ENCODE results near the gene ZNF277. TPM values are rescaled to one million over a fixed set of nuclear protein-coding genes. Genes with fewer than 3 reads are reported as not detected.

ZNF277 gene
- total RNA-seq, 1 experiment from 2014 or later, result 21.3 TPM

GRCh38 chr7:112267944-112268691, 61.6 kb downstream of the ZNF277 start:
- intact Hi-C loops (cut with micrococcal nuclease), result no loop called here
- ATAC-seq, result no peak
- Histone ChIP-seq H3K9me2 (ENCODE audit: insufficient read depth) (no peaks in the 10 kb centered on the region), H3K36me3 (ENCODE audit: control insufficient read depth in 1 of 2, insufficient read depth in 2 of 2, low read length in 2 of 2) (no peaks in the 10 kb centered on the region), H3K4me1 (ENCODE audit: control insufficient read depth in 1 of 2, insufficient read depth in 2 of 2, low read length in 2 of 2) (no peaks in the 10 kb centered on the region), H3K9ac (ENCODE audit: low read length) (no peak overlapping the region), H3K79me2 (ENCODE audit: insufficient read depth, low read length) (no peaks in the 10 kb centered on the region), H3K9me3 (ENCODE audit: control insufficient read depth in 1 of 2, insufficient read depth in 1 of 2, low read depth in 1 of 2, low read length in 2 of 2) (no peaks in the 10 kb centered on the region), H3K4me2 (ENCODE audit: low read length) (no peak overlapping the region), H3K4me3 (replicated peaks in 1 of 2; ENCODE audit: low read depth in 1 of 2, low read length in 2 of 2) (no peak overlapping the region), H3K27me3 (ENCODE audit: insufficient read depth, low read length) (no peaks in the 10 kb centered on the region), H2AFZ (ENCODE audit: low read depth, low read length, poor library complexity, severe bottlenecking) (no peak overlapping the region), H4K20me1 (ENCODE audit: insufficient read depth) (no peaks in the 10 kb centered on the region), H3K27ac (ENCODE audit: low read depth, low read length) (no peak overlapping the region)
- ChIA-PET POLR2A (no interaction called here), CTCF (no interaction called here), RAD21 (ENCODE audit: low non-redundant PET in 1 of 2, low total read pairs in 2 of 2, uncharacterized antibody in 2 of 2, unreplicated experiment in 2 of 2) (no interaction called here)
- no TSS peak for BruUV-seq (replicated peaks)
- no peak for DNase-seq (ENCODE audit: low read depth, low spot score)
- TF ChIP-seq SIN3A (IDR thresholded peaks at IDR 0.05; ENCODE audit: low read depth) (no peak), ATF3 (IDR thresholded peaks at IDR 0.05) (no peak), SRF (IDR thresholded peaks at IDR 0.05; ENCODE audit: low read depth) (no peak), POLR2A (IDR thresholded peaks at IDR 0.05; ENCODE audit: borderline replicate concordance, extremely low read depth, insufficient read depth, insufficient read length) (no peak), ZFX (IDR thresholded peaks at IDR 0.05) (no peak), EGR1 (IDR thresholded peaks at IDR 0.05; ENCODE audit: low read depth) (no peak), POLR2AphosphoS5 (IDR thresholded peaks at IDR 0.05; ENCODE audit: low read depth, low read length) (no peak)

GRCh38 chr7:112271162-112271561, 64.7 kb downstream of the ZNF277 start:
- RAD21 ChIA-PET (ENCODE audit: low non-redundant PET in 1 of 2, low total read pairs in 2 of 2, uncharacterized antibody in 2 of 2, unreplicated experiment in 2 of 2), result no interaction called here
- no peak for DNase-seq (ENCODE audit: low read depth, low spot score)
- Histone ChIP-seq H3K79me2 (ENCODE audit: insufficient read depth, low read length) (no peaks in the 10 kb centered on the region), H4K20me1 (ENCODE audit: insufficient read depth) (no peaks in the 10 kb centered on the region), H3K27me3 (ENCODE audit: insufficient read depth, low read length) (no peaks in the 10 kb centered on the region), H3K9ac (ENCODE audit: low read length) (no peak overlapping the region), H3K27ac (ENCODE audit: low read depth, low read length) (no peak overlapping the region), H3K36me3 (ENCODE audit: control insufficient read depth in 1 of 2, insufficient read depth in 2 of 2, low read length in 2 of 2) (no peaks in the 10 kb centered on the region), H3K4me3 (replicated peaks in 1 of 2; ENCODE audit: low read depth in 1 of 2, low read length in 2 of 2) (no peak overlapping the region), H3K9me2 (ENCODE audit: insufficient read depth) (no peaks in the 10 kb centered on the region), H3K9me3 (ENCODE audit: control insufficient read depth in 1 of 2, insufficient read depth in 1 of 2, low read depth in 1 of 2, low read length in 2 of 2) (no peaks in the 10 kb centered on the region), H3K4me2 (ENCODE audit: low read length) (no peak overlapping the region), H3K4me1 (ENCODE audit: control insufficient read depth in 1 of 2, insufficient read depth in 2 of 2, low read length in 2 of 2) (no peaks in the 10 kb centered on the region), H2AFZ (ENCODE audit: low read depth, low read length, poor library complexity, severe bottlenecking) (no peak overlapping the region)
- BruUV-seq (replicated peaks), result no TSS peak
- no peak for ATAC-seq
- POLR2A ChIA-PET, result no interaction called here
- no peak for TF ChIP-seq FOSL1 (IDR thresholded peaks at IDR 0.05; ENCODE audit: low read depth)
- no peak for TF ChIP-seq YY1 (IDR thresholded peaks at IDR 0.05; ENCODE audit: extremely low read depth, insufficient replicate concordance, low read depth, low read length)
- no peak for TF ChIP-seq JUND (IDR thresholded peaks at IDR 0.05)
- no peak for TF ChIP-seq TCF7L2 (IDR thresholded peaks at IDR 0.05; ENCODE audit: borderline replicate concordance, extremely low read depth, insufficient read depth, insufficient read length)
- no peak for TF ChIP-seq SRF (IDR thresholded peaks at IDR 0.05; ENCODE audit: low read depth)
- TF ChIP-seq CBX3 (IDR thresholded peaks at IDR 0.05; ENCODE audit: low read depth), result no peak
- TF ChIP-seq ZBTB33 (IDR thresholded peaks at IDR 0.05; ENCODE audit: extremely low read depth, insufficient replicate concordance, low read length), result no peak
- no peak for TF ChIP-seq RAD21 (IDR thresholded peaks at IDR 0.05; ENCODE audit: low read depth)
- TF ChIP-seq ZFX (IDR thresholded peaks at IDR 0.05), result no peak
- TF ChIP-seq REST (IDR thresholded peaks at IDR 0.05; ENCODE audit: low read depth), result no peak
- no peak for TF ChIP-seq EGR1 (IDR thresholded peaks at IDR 0.05; ENCODE audit: low read depth)
- TF ChIP-seq POLR2AphosphoS5 (IDR thresholded peaks at IDR 0.05; ENCODE audit: low read depth, low read length), result no peak
- CTCF ChIA-PET, result no interaction called here
- intact Hi-C loops (cut with micrococcal nuclease), result no loop called here

Data from HCT116 (cell line).